GM18499 (cell line): Measurements from ENCODE around the gene AKR1B1.

Experiments
- ATAC-seq: cut with Tn5 transposase; IDR thresholded peaks from one replicate; pipeline ENCODE4 v1.9.1; 2021; ENCODE audit warnings: moderate number of reproducible peaks; ENCODE audit not compliant: insufficient read depth, unreplicated experiment

AKR1B1 gene

GRCh38 chr7:134448356-134449229 lies 10.3 kb downstream of the AKR1B1 start:
- ATAC-seq, result no peak

- no peak for ATAC-seq
These were observed 11.5 kb downstream of the AKR1B1 start for GRCh38 chr7:134447383-134447782.

GRCh38 chr7:134446923-134447322 lies 12.0 kb downstream of the AKR1B1 start:
- no peak for ATAC-seq

GRCh38 chr7:134446446-134446845 lies 12.5 kb downstream of the AKR1B1 start:
- no peak for ATAC-seq

GRCh38 chr7:134444961-134445315 lies 14.0 kb downstream of the AKR1B1 start:
- ATAC-seq, result no peak

GRCh38 chr7:134444198-134444960 lies 14.5 kb downstream of the AKR1B1 start:
- ATAC-seq, result no peak

- ATAC-seq, result no peak
These were observed 15.4 kb downstream of the AKR1B1 start for GRCh38 chr7:134443396-134444070.

- no peak for ATAC-seq
These were observed 16.3 kb downstream of the AKR1B1 start for GRCh38 chr7:134442441-134443220.

- ATAC-seq, result no peak
These were observed 17.6 kb downstream of the AKR1B1 start for GRCh38 chr7:134441264-134441663.

- ATAC-seq, result no peak
These were observed 18.4 kb downstream of the AKR1B1 start for GRCh38 chr7:134440476-134440875.

GRCh38 chr7:134440067-134440466 lies 18.8 kb downstream of the AKR1B1 start:
- ATAC-seq, result no peak

- no peak for ATAC-seq
These were observed 20.0 kb downstream of the AKR1B1 start for GRCh38 chr7:134438946-134439345.

- no peak for ATAC-seq
These were observed 23.6 kb downstream of the AKR1B1 start for GRCh38 chr7:134435161-134435920.

- ATAC-seq, result no peak
These were observed 24.2 kb downstream of the AKR1B1 start for GRCh38 chr7:134434701-134435100.

- no peak for ATAC-seq
These were observed 25.5 kb downstream of the AKR1B1 start for GRCh38 chr7:134433430-134433829.

GRCh38 chr7:134432296-134433152 lies 26.4 kb downstream of the AKR1B1 start:
- ATAC-seq, result peak; percentile 89

GRCh38 chr7:134431815-134432214 lies 27.1 kb downstream of the AKR1B1 start:
- no peak for ATAC-seq

GRCh38 chr7:134429481-134429880 lies 29.4 kb downstream of the AKR1B1 start:
- no peak for ATAC-seq

- no peak for ATAC-seq
These were observed 30.0 kb downstream of the AKR1B1 start for GRCh38 chr7:134428942-134429341.
